K562 (cell line): ENCODE measurements around the gene EFR3B. TPM values are rescaled to one million over a fixed set of nuclear protein-coding genes. Genes with fewer than 3 reads are reported as not detected.

ENCODE experiments used
- ATAC-seq: fragments of 200-7000 bp; cut with Tn5 transposase; 3 replicates; pipeline ENCODE4 v1.9.1; 2020; ENCODE audit warnings: moderate library complexity
- BruUV-seq: library from RNA; stranded (reverse); fragments of 400-500 nt; replicated peaks from 2 replicates; lab custom pipeline; 2021; lab: Mats Ljungman, UMichigan
- CTCF ChIA-PET: fragments of 300-600 bp; formaldehyde crosslinking; extraction: SDS; loops from one replicate; lab custom pipeline; 2021; ENCODE audit warnings: low intra/inter-chr PET ratio; lab: Yijun Ruan, JAX
- POLR2A ChIA-PET: fragments of 300-600, 350-650 bp; sonication (Branson Sonifier 250); formaldehyde crosslinking; extraction: SDS; loops from one replicate; lab custom pipeline; 2021; ENCODE audit warnings: antibody characterized with exemption, inconsistent platforms; lab: Yijun Ruan, JAX
- DNase-seq, 4 experiments: peaks; one replicate each; pipeline versions ENCODE4 v3.0.0 to v3.0.0-alpha.2; 2011 to 2018; ENCODE audit warnings: low spot score in 3 of 4, mixed read lengths in 3 of 4; ENCODE audit errors: extremely low read depth in 1 of 4
- FAIRE-seq: peaks from 2 replicates; lab custom pipeline; 2011; peaks lifted over from hg19 to GRCh38; lab: Jason Lieb, UNC
- H2AFZ ChIP-seq: 2 replicates; pipeline ENCODE4 v1.6.0; 2011; ENCODE audit warnings: low read depth, low read length, control low read depth, inconsistent platforms
- H3K27ac ChIP-seq: fragments of 200-600 bp; 3 replicates; pipeline ENCODE4 v1.8.0; 2011; ENCODE audit warnings: low read depth, mild to moderate bottlenecking, control low read depth, inconsistent platforms, low read length, moderate library complexity, mixed read lengths; ENCODE audit errors: extremely low read depth
- H3K27me3 ChIP-seq, 2 experiments: fragments of 300-600 bp in 1 of 2; 2 replicates in 1 of 2; 3 replicates in 1 of 2; pipeline versions ENCODE4 v1.6.0 to v1.8.0; 2011; ENCODE audit warnings: inconsistent platforms in 2 of 2, low read length in 2 of 2, mild to moderate bottlenecking in 1 of 2, mixed read lengths in 1 of 2, moderate library complexity in 1 of 2; ENCODE audit not compliant: control insufficient read depth in 2 of 2, insufficient read depth in 2 of 2
- H3K36me3 ChIP-seq: fragments of 300-600 bp; 3 replicates; pipeline ENCODE4 v1.8.0; 2011; ENCODE audit warnings: mild to moderate bottlenecking, low read length, inconsistent platforms; ENCODE audit not compliant: control insufficient read depth, insufficient read depth
- H3K4me1 ChIP-seq, 2 experiments: fragments of 200-600 bp in 1 of 2; replicated peaks in 1 of 2; 2 replicates in 1 of 2; 3 replicates in 1 of 2; pipeline versions ENCODE4 v1.5.1 to v1.8.0; 2011; ENCODE audit warnings: inconsistent platforms in 2 of 2, low read length in 2 of 2, mild to moderate bottlenecking in 1 of 2, mixed read lengths in 1 of 2, moderate library complexity in 1 of 2; ENCODE audit not compliant: control insufficient read depth in 2 of 2, insufficient read depth in 2 of 2
- H3K4me2 ChIP-seq: 2 replicates; pipeline ENCODE4 v1.6.1; 2011; ENCODE audit warnings: low read length, control low read depth, inconsistent platforms, mixed read lengths; ENCODE audit not compliant: insufficient read depth
- H3K4me3 ChIP-seq: fragments of 200-600 bp; sonication (generic), shearing (Covaris generic); 2 replicates; pipeline ENCODE4 v1.5.1; 2016; ENCODE audit warnings: control low read depth, inconsistent platforms
- H3K79me2 ChIP-seq: fragments of 200-600 bp; 3 replicates; pipeline ENCODE4 v1.8.0; 2011; ENCODE audit warnings: low read length, inconsistent platforms; ENCODE audit not compliant: control insufficient read depth, insufficient read depth
- H3K9ac ChIP-seq, 2 experiments: 2 replicates each; pipeline versions ENCODE4 v1.6.0 to v1.6.1; 2011; ENCODE audit warnings: low read depth in 2 of 2, low read length in 2 of 2, control low read depth in 1 of 2, inconsistent platforms in 1 of 2, mild to moderate bottlenecking in 1 of 2, mixed read lengths in 1 of 2; ENCODE audit not compliant: insufficient read depth in 1 of 2
- H3K9me1 ChIP-seq: one replicate; pipeline ENCODE4 v1.6.0; 2011; ENCODE audit warnings: inconsistent platforms, mild to moderate bottlenecking, low read length, moderate library complexity; ENCODE audit not compliant: control insufficient read depth, insufficient read depth
- H3K9me3 ChIP-seq: replicated peaks from 2 replicates; pipeline ENCODE4 v1.5.1; 2011; ENCODE audit warnings: low read depth, low read length, inconsistent platforms; ENCODE audit not compliant: control insufficient read depth, insufficient read depth
- H4K20me1 ChIP-seq: replicated peaks from 2 replicates; pipeline ENCODE4 v1.6.1; 2011; ENCODE audit warnings: low read length, inconsistent platforms, mixed read lengths; ENCODE audit not compliant: control insufficient read depth, insufficient read depth
- CREBBP ChIP-seq: IDR thresholded peaks from one replicate; pipeline ENCODE4 v1.6.1; 2012; ENCODE audit warnings: low read depth, mild to moderate bottlenecking, control low read depth, inconsistent platforms, low read length
- DACH1 ChIP-seq: fragments of 450-650 bp; IDR thresholded peaks from 2 replicates; pipeline ENCODE4 v1.6.1; 2018; ENCODE audit not compliant: partially characterized antibody
- GTF2A2 ChIP-seq: IDR thresholded peaks from 2 replicates; pipeline ENCODE4 v1.6.1; 2016; ENCODE audit warnings: mild to moderate bottlenecking, missing genetic modification characterization, missing compliant biosample characterization
- HMGXB4 ChIP-seq: sonication (generic); formaldehyde crosslinking; IDR thresholded peaks from 2 replicates; pipeline ENCODE4 v1.8.1; 2023; ENCODE audit warnings: mild to moderate bottlenecking, missing genetic modification reagents
- ILK ChIP-seq: fragments of 450-650 bp; IDR thresholded peaks from 2 replicates; pipeline ENCODE4 v1.6.1; 2016; ENCODE audit warnings: missing genetic modification characterization, low read depth, mild to moderate bottlenecking, missing compliant biosample characterization, moderate library complexity, borderline replicate concordance
- NFYB ChIP-seq: IDR thresholded peaks from 2 replicates; pipeline ENCODE4 v1.6.1; 2011; ENCODE audit warnings: mild to moderate bottlenecking, moderate library complexity; ENCODE audit not compliant: insufficient read length; ENCODE audit errors: extremely low read depth
- POLR3A ChIP-seq: IDR thresholded peaks from 2 replicates; pipeline ENCODE4 v1.6.1; 2011; ENCODE audit warnings: borderline replicate concordance, mild to moderate bottlenecking, moderate library complexity; ENCODE audit not compliant: insufficient read length, insufficient read depth; ENCODE audit errors: extremely low read depth
- RBM25 ChIP-seq: fragments of 200-400 bp; formaldehyde crosslinking; IDR thresholded peaks from 2 replicates; pipeline ENCODE4 v1.6.1; 2018; ENCODE audit warnings: low read length, low read depth, moderate library complexity; ENCODE audit not compliant: severe bottlenecking
- SRF ChIP-seq, 2 experiments: fragments of 250-450, 450-650 bp in 1 of 2; sonication (Bioruptor Pico) in 1 of 2; sonication (generic) in 1 of 2; formaldehyde crosslinking; IDR thresholded peaks; 2 replicates each; pipeline versions ENCODE4 v1.5.0 to v1.5.1; 2020 to 2022; ENCODE audit warnings: mild to moderate bottlenecking in 1 of 2, missing genetic modification reagents in 1 of 2
- TRIM28 ChIP-seq: fragments of 450-650 bp; IDR thresholded peaks from 2 replicates; pipeline ENCODE4 v1.6.1; 2017
- ZFP36 ChIP-seq: fragments of 150-350 bp; IDR thresholded peaks from 2 replicates; pipeline ENCODE4 v1.6.1; 2018; ENCODE audit warnings: low read length, low read depth; ENCODE audit not compliant: partially characterized antibody
- ZNF277 ChIP-seq: fragments of 250-450 bp; sonication (Bioruptor Pico); IDR thresholded peaks from 2 replicates; pipeline ENCODE4 v1.8.0; 2022; ENCODE audit warnings: inconsistent platforms, mild to moderate bottlenecking, moderate library complexity, borderline replicate concordance
- WGBS: fragments of 100-300 bp; shearing (Covaris generic); methylation state at CpG from one replicate; pipeline ENCODE4 v1.1.6; 2016; ENCODE audit warnings: low coverage, mixed read lengths; ENCODE audit not compliant: insufficient coverage; ENCODE audit errors: missing lambda C conversion rate; 5-methylcytosine and 5-hydroxymethylcytosine counted together
- in situ Hi-C: fragments of 300-500 bp; cut with MboI; formaldehyde crosslinking; loops from 4 replicates; pipeline ENCODE4 v1.15.0; 2018; ENCODE audit warnings: inconsistent platforms, mixed read lengths
- intact Hi-C: fragments of 100-400 bp; cut with micrococcal nuclease; formaldehyde crosslinking; loops from 2 replicates; pipeline ENCODE4 v1.14.2; 2022
- polyA plus RNA-seq, 8 experiments: library from polyadenylated mRNA; depleted of rRNA in 4 of 8; stranded (reverse) in 5 of 8; unstranded in 3 of 8; fragments of >200 nt; fragmentation: Nextera tagmentation in 2 of 8; fragmentation: Illumina TruSeq in 1 of 8; extraction: Ambion mirVana in 2 of 8; extraction: Trizol in 1 of 8; gene quantifications; 2 replicates each; pipeline versions ENCODE4 v1.2.1 to v1.2.3, GENCODE V29; 2011 to 2014; ENCODE audit warnings: inconsistent platforms in 1 of 8, missing spikeins in 1 of 8
- total RNA-seq, 7 experiments: library from RNA; depleted of rRNA in 6 of 7; stranded (reverse); fragments of >200 nt in 6 of 7; fragmentation: Illumina TruSeq in 2 of 7; extraction: Trizol in 2 of 7; gene quantifications; 2 replicates each; pipeline versions ENCODE4 v1.2.1 to v1.2.3, GENCODE V29; 2011 to 2021; ENCODE audit warnings: low replicate concordance in 1 of 7

Gene EFR3B
- total and polyA plus RNA-seq, 9 of the 15 experiments (the other 6 are each of a cell fraction or from before 2014, with no cell fraction given) = not detected

GRCh38 chr2:25026008-25026530, 15.8 kb upstream of the EFR3B start:
- DNase-seq (no peak), ATAC-seq (no peak), FAIRE-seq (peak; percentile 6)
- Histone ChIP-seq H3K36me3 (no peaks in the 10 kb centered on the region), H2AFZ (no peak overlapping the region), H3K4me3 (no peak overlapping the region), H3K9me1 (no peaks in the 10 kb centered on the region), H3K27me3 (peaks cover 14 to 36% of the 10 kb centered on the region in 2 experiments), H3K9ac (no peak overlapping the region), H3K4me2 (no peak overlapping the region), H3K4me1 (no peaks in the 10 kb centered on the region), H4K20me1 (no peaks in the 10 kb centered on the region), H3K9me3 (no peaks in the 10 kb centered on the region), H3K27ac (no peak overlapping the region), H3K79me2 (no peaks in the 10 kb centered on the region)
- CTCF ChIA-PET = no interaction called here
- BruUV-seq = no TSS peak
- WGBS = 4% methylated on average over 9 of the region's 9 CpGs
- TF ChIP-seq HMGXB4 (no peak), SRF (CRISPR knock-in tag; IDR thresholded peaks at IDR 0.05) (no peak), CREBBP (no peak), TRIM28 (no peak), DACH1 (no peak), NFYB (no peak), ILK (tag) (no peak), ZNF277 (CRISPR knock-in tag) (no peak), ZFP36 (no peak), GTF2A2 (tag) (no peak), POLR3A (no peak), RBM25 (no peak)
- POLR2A ChIA-PET = no interaction called here
- in situ Hi-C loops (no loop called here), intact Hi-C loops (no loop called here)
